GM12878 (cell line): ENCODE results near the gene MBNL1. TPM values are rescaled to one million over a fixed set of nuclear protein-coding genes. Genes with fewer than 3 reads are reported as not detected.

Experiments used
- ATAC-seq: fragments of 200-7000 bp; cut with Tn5 transposase; 3 replicates; pipeline ENCODE4 v1.9.1; 2020; ENCODE audit warnings: mild to moderate bottlenecking, moderate library complexity
- BruUV-seq: library from RNA; stranded (reverse); fragments of 400-500 nt; replicated peaks from 2 replicates; lab custom pipeline; 2021; lab: Mats Ljungman, UMichigan
- CTCF ChIA-PET: fragments of 300-600 bp; sonication (Branson Sonifier 250); formaldehyde crosslinking; extraction: SDS; loops from one replicate; lab custom pipeline; 2021; ENCODE audit warnings: inconsistent platforms; lab: Yijun Ruan, JAX
- POLR2A ChIA-PET: fragments of 350-600 bp; formaldehyde crosslinking; extraction: SDS; loops from one replicate; lab custom pipeline; 2021; ENCODE audit warnings: inconsistent platforms; lab: Charles Lee
- RAD21 ChIA-PET: fragments of 300-600 bp; sonication (Branson Sonifier 250); formaldehyde crosslinking; loops from one replicate; lab custom pipeline; 2023; ENCODE audit warnings: antibody characterized with exemption; ENCODE audit not compliant: unreplicated experiment; lab: Charles Lee
- SMC1A ChIA-PET: fragments of 300-600 bp; sonication (Branson Sonifier 250); formaldehyde crosslinking; loops from one replicate; lab custom pipeline; 2023; ENCODE audit not compliant: unreplicated experiment, uncharacterized antibody; lab: Charles Lee
- DNase-seq: peaks from one replicate; pipeline ENCODE4 v3.0.0-alpha.2; 2011; ENCODE audit warnings: low read depth, low spot score
- FAIRE-seq: peaks from 3 replicates; lab custom pipeline; 2011; peaks lifted over from hg19 to GRCh38; lab: Jason Lieb, UNC
- H2AFZ ChIP-seq: 2 replicates; pipeline ENCODE4 v1.6.0; 2011; ENCODE audit warnings: low read depth, low read length, control low read depth; ENCODE audit not compliant: control insufficient read depth
- H3K27ac ChIP-seq: 2 replicates; pipeline ENCODE4 v1.5.1; 2011; ENCODE audit warnings: control low read depth; ENCODE audit not compliant: control insufficient read depth, insufficient read depth
- H3K27me3 ChIP-seq, 2 experiments: replicated peaks in 1 of 2; 2 replicates each; pipeline versions ENCODE4 v1.6.0 to v1.6.1; 2011; ENCODE audit warnings: low read length in 1 of 2; ENCODE audit not compliant: control insufficient read depth in 2 of 2, insufficient read depth in 2 of 2
- H3K36me3 ChIP-seq, 2 experiments: 2 replicates each; pipeline ENCODE4 v1.5.1; 2011; ENCODE audit warnings: low read length in 1 of 2; ENCODE audit not compliant: control insufficient read depth in 2 of 2, insufficient read depth in 2 of 2
- H3K4me1 ChIP-seq: 2 replicates; pipeline ENCODE4 v1.6.1; 2011; ENCODE audit warnings: mild to moderate bottlenecking, low read length, moderate library complexity, mixed read lengths; ENCODE audit not compliant: control insufficient read depth, insufficient read depth
- H3K4me2 ChIP-seq: 2 replicates; pipeline ENCODE4 v1.6.0; 2011; ENCODE audit warnings: control low read depth; ENCODE audit not compliant: control insufficient read depth, insufficient read depth
- H3K4me3 ChIP-seq: fragments of 200-600 bp; sonication (generic); 2 replicates; pipeline ENCODE4 v1.5.1; 2016
- H3K79me2 ChIP-seq: 2 replicates; pipeline ENCODE4 v1.6.0; 2011; ENCODE audit warnings: low read length; ENCODE audit not compliant: control insufficient read depth, insufficient read depth
- H3K9ac ChIP-seq: 2 replicates; pipeline ENCODE4 v1.8.0; 2011; ENCODE audit warnings: low read length, control low read depth, mixed read lengths; ENCODE audit not compliant: control insufficient read depth, insufficient read depth
- H3K9me3 ChIP-seq: replicated peaks from 3 replicates; pipeline ENCODE4 v1.5.1; 2011; ENCODE audit warnings: mild to moderate bottlenecking, low read length; ENCODE audit not compliant: control insufficient read depth, insufficient read depth
- H4K20me1 ChIP-seq: 2 replicates; pipeline ENCODE4 v1.6.0; 2011; ENCODE audit not compliant: control insufficient read depth, insufficient read depth
- ATF7 ChIP-seq: fragments of 450-650 bp; IDR thresholded peaks from 2 replicates; pipeline ENCODE4 v1.6.1; 2016; ENCODE audit warnings: low read depth, mild to moderate bottlenecking
- BCL11A ChIP-seq: IDR thresholded peaks from 2 replicates; pipeline ENCODE4 v1.6.1; 2011; ENCODE audit warnings: low read depth, low read length
- CEBPB ChIP-seq, 2 experiments: fragments of 150-350 bp in 1 of 2; IDR thresholded peaks; 2 replicates each; pipeline ENCODE4 v1.6.1; 2012 to 2014; ENCODE audit warnings: low read depth in 2 of 2, low read length in 2 of 2, borderline replicate concordance in 1 of 2, inconsistent platforms in 1 of 2
- CHD2 ChIP-seq: IDR thresholded peaks from 2 replicates; pipeline ENCODE4 v1.6.1; 2011; ENCODE audit warnings: low read depth, low read length, improper control_type of control experiment, borderline replicate concordance
- ETV6 ChIP-seq, 2 experiments: fragments of 450-650 bp in 1 of 2; IDR thresholded peaks in 1 of 2; conservative IDR thresholded peaks in 1 of 2; 2 replicates each; pipeline ENCODE4 v1.6.1; 2014; ENCODE audit warnings: antibody characterized with exemption in 1 of 2, borderline replicate concordance in 1 of 2, low read depth in 1 of 2, mild to moderate bottlenecking in 1 of 2, moderate library complexity in 1 of 2
- IRF3 ChIP-seq: fragments of 450-650 bp; IDR thresholded peaks from 2 replicates; pipeline ENCODE4 v1.6.1; 2014; ENCODE audit warnings: mild to moderate bottlenecking
- JUND ChIP-seq: IDR thresholded peaks from 2 replicates; pipeline ENCODE4 v1.6.1; 2012; ENCODE audit warnings: low read depth, mild to moderate bottlenecking, low read length, improper control_type of control experiment, moderate library complexity
- MYC ChIP-seq: IDR thresholded peaks from 2 replicates; pipeline ENCODE4 v1.6.1; 2011; ENCODE audit warnings: mild to moderate bottlenecking, low read length, moderate library complexity, inconsistent platforms; ENCODE audit not compliant: insufficient read depth, insufficient replicate concordance, insufficient read length, severe bottlenecking
- NFYB ChIP-seq: IDR thresholded peaks from 2 replicates; pipeline ENCODE4 v1.6.1; 2011; ENCODE audit warnings: low read depth, mild to moderate bottlenecking, low read length, improper control_type of control experiment, moderate library complexity; ENCODE audit not compliant: insufficient read depth
- PBX3 ChIP-seq: IDR thresholded peaks from 2 replicates; pipeline ENCODE4 v1.6.1; 2011; ENCODE audit warnings: mild to moderate bottlenecking, low read depth, low read length, moderate library complexity; ENCODE audit not compliant: insufficient replicate concordance
- RAD21 ChIP-seq: IDR thresholded peaks from 2 replicates; pipeline ENCODE4 v1.6.1; 2011; ENCODE audit warnings: mild to moderate bottlenecking, low read depth, low read length, moderate library complexity; ENCODE audit not compliant: insufficient read depth
- SIN3A ChIP-seq: IDR thresholded peaks from 2 replicates; pipeline ENCODE4 v1.6.1; 2012; ENCODE audit warnings: low read depth, low read length, improper control_type of control experiment
- SMAD5 ChIP-seq: IDR thresholded peaks from 2 replicates; pipeline ENCODE4 v1.6.1; 2016; ENCODE audit warnings: antibody characterized with exemption, low read depth
- ZNF592 ChIP-seq: fragments of 450-650 bp; IDR thresholded peaks from 2 replicates; pipeline ENCODE4 v1.6.1; 2017; ENCODE audit warnings: mild to moderate bottlenecking, moderate library complexity
- WGBS: methylation state at CpG from one replicate; pipeline ENCODE4 v1.1.6; 2016; ENCODE audit warnings: low lambda C conversion rate; ENCODE audit not compliant: insufficient replicate concordance, insufficient coverage; ENCODE audit errors: missing lambda C conversion rate; 5-methylcytosine and 5-hydroxymethylcytosine counted together
- in situ Hi-C: fragments of 300-500 bp; cut with MboI; formaldehyde crosslinking; loops from 9 replicates; pipeline ENCODE4 v1.14.3; 2018; ENCODE audit warnings: mixed read lengths
- intact Hi-C: fragments of 100-400 bp; cut with micrococcal nuclease; formaldehyde crosslinking; loops from one replicate; pipeline ENCODE4 v1.14.2; 2022; ENCODE audit not compliant: unreplicated experiment
- polyA plus RNA-seq, 11 experiments: library from polyadenylated mRNA; depleted of rRNA in 4 of 11; unstranded in 6 of 11; stranded (reverse) in 5 of 11; fragments of >200 nt; fragmentation: Nextera tagmentation in 4 of 11; fragmentation: Illumina TruSeq in 1 of 11; extraction: Ambion mirVana in 4 of 11; extraction: Trizol in 1 of 11; gene quantifications; 1 replicate in 1 of 11; 2 replicates in 10 of 11; pipeline versions ENCODE4 v1.2.1 to v1.2.3, GENCODE V29; 2011 to 2016; ENCODE audit warnings: inconsistent platforms in 2 of 11, missing spikeins in 2 of 11, low read depth in 1 of 11
- total RNA-seq, 4 experiments: library from RNA; depleted of rRNA in 3 of 4; stranded (reverse); fragments of >200 nt in 3 of 4; fragmentation: Illumina TruSeq in 1 of 4; extraction: Trizol in 1 of 4; gene quantifications; 2 replicates each; pipeline versions ENCODE4 v1.2.1 to v1.2.3, GENCODE V29; 2013 to 2021
- TF ChIP-seq, protein P1 (sequence below): fragments of 450-650 bp; conservative IDR thresholded peaks from 2 replicates; pipeline ENCODE4 v1.6.1; 2017; ENCODE audit warnings: mild to moderate bottlenecking, moderate library complexity

The MBNL1 gene
- total and polyA plus RNA-seq, 10 of the 15 experiments (the other 5 are each of a cell fraction or from before 2014, with no cell fraction given), result 59.6 to 337 (median 143) TPM

DNA sequence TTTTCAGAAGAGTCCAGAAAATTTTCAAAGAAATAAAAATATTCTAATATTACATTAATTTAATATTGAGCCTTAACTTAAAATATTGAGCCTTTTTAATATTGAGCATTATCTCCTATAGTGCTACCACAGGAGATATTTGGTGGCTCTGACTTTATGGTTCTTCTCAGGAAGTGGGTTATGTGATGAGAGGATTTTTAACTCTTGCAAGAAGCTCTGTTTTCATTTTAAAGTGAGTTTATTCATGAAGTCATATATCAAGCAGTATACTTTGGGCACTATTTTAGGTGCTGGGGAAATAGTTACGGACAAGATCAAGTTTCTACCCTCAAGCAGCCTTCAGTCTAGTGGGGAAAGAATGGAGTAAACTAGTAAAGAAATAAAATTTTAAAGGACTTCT lies 13.4 kb upstream of the MBNL1 start:
- DNase-seq, result no peak
- no peaks in the 10 kb centered on the region for H3K36me3 ChIP-seq
- ChIA-PET SMC1A (interaction anchor here (0.9 to 10.8 kb wide), 17 partner anchors 8 to 193 kb away, joined by 3 to 160 read pairs (median 5); partner anchors contain the start of gene MBNL1), CTCF (interaction anchor here (0.6 to 6.5 kb wide), 9 partner anchors 10 to 217 kb away, joined by 3 to 47 read pairs (median 3); no protein-coding TSS in a partner anchor), RAD21 (interaction anchor here (1.2 to 7.5 kb wide), 8 partner anchors 10 to 193 kb away, joined by 3 to 108 read pairs (median 6); partner anchors contain the start of gene MBNL1), POLR2A (interaction anchor here (0.6 to 5.5 kb wide), 4 partner anchors 10 to 118 kb away, joined by 3 to 40 read pairs (median 18); partner anchors contain the start of gene MBNL1)
- peaks cover 22% of the 10 kb centered on the region for H3K79me2 ChIP-seq
- H3K27me3 ChIP-seq, result no peaks in the 10 kb centered on the region
- ATAC-seq, result no peak
- peaks cover 36% of the 10 kb centered on the region for H3K4me1 ChIP-seq
- peaks cover 4% of the 10 kb centered on the region for H3K9me3 ChIP-seq
- no peak overlapping the region for H3K4me3 ChIP-seq
- BruUV-seq, result no TSS peak
- H3K4me2 ChIP-seq, result no peak overlapping the region
- no peak for FAIRE-seq
- no peaks in the 10 kb centered on the region for H4K20me1 ChIP-seq
- intact Hi-C loops (no loop called here), in situ Hi-C loops (no loop called here)
- no peak overlapping the region for H2AFZ ChIP-seq
- WGBS, result 100% methylated on average over 1 of the region's 1 CpG
- H3K9ac ChIP-seq, result no peak overlapping the region
- H3K27ac ChIP-seq, result no peak overlapping the region
- TF ChIP-seq SMAD5 (no peak), IRF3 (no peak), ATF7 (no peak), SIN3A (no peak), CHD2 (no peak), ZNF592 (no peak), PBX3 (no peak), CEBPB (IDR thresholded peaks at IDR 0.05; ENCODE audit: borderline replicate concordance in 1 of 2, low read depth in 2 of 2, low read length in 2 of 2) (no peak), MYC (no peak), RAD21 (no peak), NFYB (no peak), JUND (no peak), BCL11A (no peak), ETV6 (conservative IDR thresholded peaks at IDR 0.05 in 1 of 2, IDR thresholded peaks at IDR 0.05 in 1 of 2; ENCODE audit: borderline replicate concordance in 1 of 2, low read depth in 1 of 2) (no peak)
- TF ChIP-seq, protein P1, sequence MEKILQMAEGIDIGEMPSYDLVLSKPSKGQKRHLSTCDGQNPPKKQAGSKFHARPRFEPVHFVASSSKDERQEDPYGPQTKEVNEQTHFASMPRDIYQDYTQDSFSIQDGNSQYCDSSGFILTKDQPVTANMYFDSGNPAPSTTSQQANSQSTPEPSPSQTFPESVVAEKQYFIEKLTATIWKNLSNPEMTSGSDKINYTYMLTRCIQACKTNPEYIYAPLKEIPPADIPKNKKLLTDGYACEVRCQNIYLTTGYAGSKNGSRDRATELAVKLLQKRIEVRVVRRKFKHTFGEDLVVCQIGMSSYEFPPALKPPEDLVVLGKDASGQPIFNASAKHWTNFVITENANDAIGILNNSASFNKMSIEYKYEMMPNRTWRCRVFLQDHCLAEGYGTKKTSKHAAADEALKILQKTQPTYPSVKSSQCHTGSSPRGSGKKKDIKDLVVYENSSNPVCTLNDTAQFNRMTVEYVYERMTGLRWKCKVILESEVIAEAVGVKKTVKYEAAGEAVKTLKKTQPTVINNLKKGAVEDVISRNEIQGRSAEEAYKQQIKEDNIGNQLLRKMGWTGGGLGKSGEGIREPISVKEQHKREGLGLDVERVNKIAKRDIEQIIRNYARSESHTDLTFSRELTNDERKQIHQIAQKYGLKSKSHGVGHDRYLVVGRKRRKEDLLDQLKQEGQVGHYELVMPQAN, result no peak
